CD4-positive, alpha-beta memory T cell (primary cell): Measurements from ENCODE around the gene PLCB1. TPM values are rescaled to one million over a fixed set of nuclear protein-coding genes. Genes with fewer than 3 reads are reported as not detected.

Experiments
- CTCF ChIA-PET: fragments of 350-600 bp; sonication (Branson Sonifier 250); formaldehyde crosslinking; loops from one replicate; lab custom pipeline; 2021; ENCODE audit warnings: inconsistent platforms; ENCODE audit not compliant: partially characterized antibody; lab: Charles Lee
- POLR2A ChIA-PET: fragments of 350-600 bp; sonication (Branson Sonifier 250); formaldehyde crosslinking; loops from one replicate; lab custom pipeline; 2021; ENCODE audit not compliant: partially characterized antibody; lab: Charles Lee
- DNase-seq, 5 donors: peaks; one replicate each; pipeline versions ENCODE4 v3.0.0 to v3.0.0-alpha.2; 2020 to 2022; ENCODE audit warnings: mixed read lengths in 1 of 5
- H3K27ac ChIP-seq: one replicate; pipeline ENCODE4 v1.7.0; 2013; ENCODE audit warnings: low read depth, low read length
- H3K27me3 ChIP-seq: 2 replicates; pipeline ENCODE4 v1.7.0; 2013; ENCODE audit warnings: mild to moderate bottlenecking, low read length, moderate library complexity; ENCODE audit not compliant: insufficient read depth
- H3K36me3 ChIP-seq: 2 replicates; pipeline ENCODE4 v1.7.0; 2013; ENCODE audit warnings: mild to moderate bottlenecking, low read length, moderate library complexity; ENCODE audit not compliant: insufficient read depth
- H3K4me1 ChIP-seq: 2 replicates; pipeline ENCODE4 v1.7.0; 2013; ENCODE audit warnings: mild to moderate bottlenecking, low read length, moderate library complexity; ENCODE audit not compliant: insufficient read depth
- H3K4me3 ChIP-seq, 2 donors: one replicate each; pipeline ENCODE4 v1.7.0; 2013; ENCODE audit warnings: low read length in 2 of 2, mild to moderate bottlenecking in 1 of 2
- H3K9me3 ChIP-seq, 2 donors: one replicate each; pipeline ENCODE4 v1.7.0; 2013; ENCODE audit warnings: low read length in 2 of 2, control low read depth in 1 of 2; ENCODE audit not compliant: control insufficient read depth in 1 of 2
- H3K27ac Mint-ChIP-seq, 7 donors: one replicate each; pipeline ENCODE4 v1.8.0; 2020 to 2021; ENCODE audit warnings: mixed read lengths in 7 of 7, mild to moderate bottlenecking in 6 of 7, inconsistent platforms in 3 of 7, moderate library complexity in 3 of 7
- H3K27me3 Mint-ChIP-seq, 2 donors: one replicate each; pipeline ENCODE4 v1.8.0; 2020 to 2021; ENCODE audit warnings: mixed read lengths in 2 of 2
- H3K36me3 Mint-ChIP-seq, 2 donors: one replicate each; pipeline ENCODE4 v1.8.0; 2020 to 2021; ENCODE audit warnings: mixed read lengths in 2 of 2, inconsistent platforms in 1 of 2, mild to moderate bottlenecking in 1 of 2
- H3K4me1 Mint-ChIP-seq, 4 donors: one replicate each; pipeline ENCODE4 v1.8.0; 2020 to 2021; ENCODE audit warnings: mixed read lengths in 4 of 4, mild to moderate bottlenecking in 1 of 4
- H3K4me3 Mint-ChIP-seq, 8 donors: one replicate each; pipeline ENCODE4 v1.8.0; 2020 to 2021; ENCODE audit warnings: mixed read lengths in 8 of 8, mild to moderate bottlenecking in 7 of 8, moderate library complexity in 6 of 8, inconsistent platforms in 3 of 8
- H3K9me3 Mint-ChIP-seq, 8 donors: one replicate each; pipeline ENCODE4 v1.8.0; 2020 to 2021; ENCODE audit warnings: mixed read lengths in 8 of 8, mild to moderate bottlenecking in 5 of 8, inconsistent platforms in 3 of 8, moderate library complexity in 1 of 8
- intact Hi-C: fragments of 100-400 bp; cut with micrococcal nuclease; formaldehyde crosslinking; loops from one replicate; pipeline ENCODE4 v1.15.1; 2023
- polyA plus RNA-seq, 2 donors: library from polyadenylated mRNA; unstranded; fragments of 300-500 nt; fragmentation: Illumina TruSeq; gene quantifications; one replicate each; pipeline ENCODE4 v1.2.3, GENCODE V29; 2021
- total RNA-seq, 2 experiments: library from RNA; stranded (reverse); gene quantifications; one replicate each; pipeline ENCODE4 v1.2.3, GENCODE V29; 2021

PLCB1 gene
- total and polyA plus RNA-seq, 4 experiments from 2014 or later, result 5.5 to 9.6 (median 8.2) TPM

DNA sequence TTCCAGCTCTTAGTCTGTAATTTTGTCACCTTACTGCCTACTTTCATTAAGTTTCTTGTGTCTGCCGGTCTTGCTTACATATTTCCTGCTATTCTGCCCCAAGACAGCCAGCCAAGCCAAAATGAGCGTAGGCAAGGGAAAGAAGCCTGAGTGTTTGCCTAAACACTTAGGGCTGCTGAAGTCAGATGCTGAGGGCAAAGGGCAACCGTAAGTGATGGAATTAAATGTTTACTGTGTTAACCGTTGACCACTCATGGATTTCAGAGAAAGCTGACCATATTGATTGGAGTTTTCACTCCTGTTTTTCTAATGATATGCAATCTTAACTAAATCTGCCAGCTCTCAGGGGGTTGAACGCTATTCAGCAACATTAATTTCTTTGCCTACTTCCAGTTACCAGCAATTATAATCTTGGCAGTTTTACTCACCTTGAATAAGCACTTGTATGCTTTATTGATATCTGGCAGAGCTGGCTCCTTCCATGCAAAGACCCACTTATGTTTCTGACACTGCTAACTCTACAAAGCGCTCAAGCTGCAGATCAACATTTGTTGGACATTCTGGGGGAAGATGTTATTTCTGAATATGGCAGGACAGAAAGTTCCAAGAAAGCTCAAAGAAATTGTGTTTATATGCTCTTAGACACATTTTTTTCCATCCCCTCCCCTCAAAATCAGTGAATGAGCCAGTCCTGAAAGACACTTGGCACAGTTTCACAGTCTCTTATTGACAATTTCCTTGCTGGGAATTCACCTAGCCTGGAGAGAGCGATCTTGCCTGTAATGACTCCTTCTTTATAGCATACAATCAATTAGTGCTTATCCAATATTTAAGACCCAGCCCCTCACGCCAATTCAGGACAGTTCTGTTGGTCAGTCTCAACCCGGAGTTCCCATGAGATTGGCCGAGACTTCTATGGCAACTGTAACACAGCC is 183.8 kb downstream of the PLCB1 start:
- H3K4me3 Mint-ChIP-seq, result no peak overlapping the region
- intact Hi-C loops, result no loop called here

DNA sequence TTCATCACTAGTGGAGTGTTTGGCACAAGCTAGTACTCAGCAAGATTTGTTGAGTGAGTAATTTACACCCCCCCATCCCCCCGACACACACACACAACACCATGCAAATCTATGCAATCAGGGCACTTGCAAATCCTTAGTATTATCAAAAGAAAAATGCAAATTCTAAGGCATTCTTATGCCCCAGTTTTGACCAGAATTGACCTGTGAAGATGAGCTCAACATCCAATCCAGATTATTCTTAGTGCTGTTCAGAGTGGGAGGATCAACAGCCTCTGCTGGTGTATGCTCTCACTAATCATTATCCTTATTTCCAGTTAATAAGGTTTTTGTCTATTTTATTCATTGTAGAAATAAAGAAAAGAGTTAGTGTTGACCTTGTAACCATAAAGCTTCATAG is 185.4 kb downstream of the PLCB1 start:
- intact Hi-C loops, result no loop called here

More for the DNA sequence above, 183.8 kb downstream of the PLCB1 start:
- Histone ChIP-seq H3K4me3 (no peak overlapping the region), H3K9me3 (no peaks in the 10 kb centered on the region), H3K27ac (no peak overlapping the region), H3K27me3 (no peaks in the 10 kb centered on the region), H3K4me1 (no peaks in the 10 kb centered on the region), H3K36me3 (no peaks in the 10 kb centered on the region)
- H3K27ac Mint-ChIP-seq, result no peak overlapping the region
- no peaks in the 10 kb centered on the region for H3K4me1 Mint-ChIP-seq
- H3K27me3 Mint-ChIP-seq, result peaks cover 0 to 2% of the 10 kb centered on the region in 2 donors
- no peaks in the 10 kb centered on the region for H3K9me3 Mint-ChIP-seq
- ChIA-PET CTCF (no interaction called here), POLR2A (no interaction called here)
- no peak for DNase-seq
- H3K36me3 Mint-ChIP-seq, result no peaks in the 10 kb centered on the region

GRCh38 chr20:8318965-8319625 is 187.0 kb downstream of the PLCB1 start:
- H3K4me1 ChIP-seq, result no peaks in the 10 kb centered on the region
- no peaks in the 10 kb centered on the region for H3K36me3 ChIP-seq
- no peak overlapping the region for H3K4me3 Mint-ChIP-seq
- H3K9me3 ChIP-seq, result no peaks in the 10 kb centered on the region
- H3K4me3 ChIP-seq, result no peak overlapping the region
- peaks cover 0 to 2% of the 10 kb centered on the region in 2 donors for H3K27me3 Mint-ChIP-seq
- POLR2A ChIA-PET, result no interaction called here
- no peak overlapping the region for H3K27ac ChIP-seq
- CTCF ChIA-PET, result interaction anchor here (0.9 to 1.5 kb wide), 3 partner anchors 12 to 69 kb away, joined by 3 to 4 read pairs (median 3); no protein-coding TSS in a partner anchor
- H3K27ac Mint-ChIP-seq, result no peak overlapping the region
- H3K9me3 Mint-ChIP-seq, result no peaks in the 10 kb centered on the region
- no peaks in the 10 kb centered on the region for H3K36me3 Mint-ChIP-seq
- intact Hi-C loops, result no loop called here
- DNase-seq, result no peak
- H3K27me3 ChIP-seq, result no peaks in the 10 kb centered on the region
- no peaks in the 10 kb centered on the region for H3K4me1 Mint-ChIP-seq

More for the DNA sequence above, 185.4 kb downstream of the PLCB1 start:
- POLR2A ChIA-PET, result no interaction called here
- Mint-ChIP-seq H3K4me1 (no peaks in the 10 kb centered on the region), H3K36me3 (no peaks in the 10 kb centered on the region), H3K27ac (no peak overlapping the region), H3K4me3 (no peak overlapping the region), H3K9me3 (no peaks in the 10 kb centered on the region), H3K27me3 (peaks cover 0 to 2% of the 10 kb centered on the region in 2 donors)
- H3K27ac ChIP-seq, result no peak overlapping the region
- CTCF ChIA-PET, result interaction anchor here (0.8 kb wide), 1 partner anchor 9 kb away, joined by 3 read pairs; no protein-coding TSS in a partner anchor
- no peaks in the 10 kb centered on the region for H3K27me3 ChIP-seq
- H3K36me3 ChIP-seq, result no peaks in the 10 kb centered on the region
- no peak for DNase-seq
- H3K4me1 ChIP-seq, result no peaks in the 10 kb centered on the region
- no peak overlapping the region for H3K4me3 ChIP-seq
- no peaks in the 10 kb centered on the region for H3K9me3 ChIP-seq

- no peaks in the 10 kb centered on the region for H3K4me1 ChIP-seq
- Mint-ChIP-seq H3K27ac (no peak overlapping the region), H3K36me3 (no peaks in the 10 kb centered on the region), H3K9me3 (no peaks in the 10 kb centered on the region), H3K27me3 (peaks cover 0 to 2% of the 10 kb centered on the region in 2 donors), H3K4me3 (no peak overlapping the region), H3K4me1 (no peaks in the 10 kb centered on the region)
- DNase-seq, result no peak
- H3K9me3 ChIP-seq, result no peaks in the 10 kb centered on the region
- H3K4me3 ChIP-seq, result no peak overlapping the region
- no peaks in the 10 kb centered on the region for H3K36me3 ChIP-seq
- no peak overlapping the region for H3K27ac ChIP-seq
- CTCF ChIA-PET, result interaction anchor here (0.9 kb wide), 1 partner anchor 68 kb away, joined by 3 read pairs; no protein-coding TSS in a partner anchor
- POLR2A ChIA-PET, result no interaction called here
- intact Hi-C loops, result no loop called here
- H3K27me3 ChIP-seq, result no peaks in the 10 kb centered on the region
Measured at GRCh38 chr20:8320306-8320705, 188.2 kb downstream of the PLCB1 start.

DNA sequence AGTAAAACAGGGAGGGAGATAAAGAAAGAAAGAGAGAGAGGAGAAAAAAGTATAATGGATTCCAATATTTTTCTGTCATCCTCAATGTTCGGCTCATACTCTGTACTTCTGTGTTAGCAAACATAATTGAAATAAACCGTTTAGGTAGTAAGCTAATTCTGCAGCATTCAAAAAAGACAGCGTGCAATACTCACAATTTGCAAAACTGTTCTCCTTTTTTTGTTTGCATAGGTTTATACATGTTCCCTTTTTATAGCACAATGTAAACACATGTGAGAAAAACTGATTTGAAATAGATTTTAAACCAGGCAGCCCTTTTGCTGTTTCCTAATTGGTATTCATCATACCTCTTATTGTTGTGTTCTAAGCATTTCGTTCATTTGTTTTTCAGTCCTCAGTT is 188.9 kb downstream of the PLCB1 start:
- no peaks in the 10 kb centered on the region for H3K9me3 ChIP-seq
- Mint-ChIP-seq H3K27ac (no peak overlapping the region), H3K9me3 (no peaks in the 10 kb centered on the region), H3K27me3 (peaks cover 0 to 2% of the 10 kb centered on the region in 2 donors), H3K36me3 (no peaks in the 10 kb centered on the region), H3K4me1 (no peaks in the 10 kb centered on the region), H3K4me3 (no peak overlapping the region)
- ChIA-PET CTCF (no interaction called here), POLR2A (no interaction called here)
- H3K36me3 ChIP-seq, result no peaks in the 10 kb centered on the region
- DNase-seq, result no peak
- no peak overlapping the region for H3K4me3 ChIP-seq
- H3K4me1 ChIP-seq, result no peaks in the 10 kb centered on the region
- no peaks in the 10 kb centered on the region for H3K27me3 ChIP-seq
- H3K27ac ChIP-seq, result no peak overlapping the region
- intact Hi-C loops, result no loop called here

GRCh38 chr20:8322662-8323217 is 190.7 kb downstream of the PLCB1 start:
- H3K27me3 Mint-ChIP-seq, result peaks cover 0 to 2% of the 10 kb centered on the region in 2 donors
- intact Hi-C loops, result no loop called here
- no peaks in the 10 kb centered on the region for H3K4me1 Mint-ChIP-seq

DNA sequence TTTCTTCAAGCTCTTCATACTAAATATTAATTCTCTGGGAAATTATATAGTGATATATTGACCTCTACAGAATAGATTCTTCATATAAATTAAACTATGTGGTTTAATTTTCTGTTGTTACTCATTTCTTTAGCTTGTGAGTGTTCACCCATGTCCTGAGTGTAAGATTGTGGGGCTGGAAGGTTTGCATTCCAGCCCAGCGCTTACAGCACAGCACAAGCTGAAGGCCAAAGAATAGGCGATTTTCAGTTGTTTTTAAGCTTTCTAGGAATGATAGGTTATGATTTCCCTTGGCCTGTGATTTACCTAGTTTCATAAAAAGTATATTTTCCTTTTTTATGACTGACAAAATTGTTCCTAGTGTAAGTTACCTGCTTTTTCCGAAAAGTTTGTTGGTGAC is 194.1 kb downstream of the PLCB1 start:
- no peaks in the 10 kb centered on the region for H3K36me3 Mint-ChIP-seq
- CTCF ChIA-PET, result interaction anchor here (1.7 kb wide), 1 partner anchor 22 kb away, joined by 4 read pairs; no protein-coding TSS in a partner anchor
- no peak overlapping the region for H3K27ac ChIP-seq
- no peaks in the 10 kb centered on the region for H3K9me3 Mint-ChIP-seq
- no peak overlapping the region for H3K27ac Mint-ChIP-seq
- POLR2A ChIA-PET, result no interaction called here
- no peaks in the 10 kb centered on the region for H3K4me1 Mint-ChIP-seq
- H3K27me3 Mint-ChIP-seq, result no peaks in the 10 kb centered on the region
- intact Hi-C loops, result no loop called here
- no peak overlapping the region for H3K4me3 Mint-ChIP-seq
- no peaks in the 10 kb centered on the region for H3K27me3 ChIP-seq
- H3K9me3 ChIP-seq, result no peaks in the 10 kb centered on the region
- DNase-seq, result no peak
- no peaks in the 10 kb centered on the region for H3K4me1 ChIP-seq
- no peaks in the 10 kb centered on the region for H3K36me3 ChIP-seq
- no peak overlapping the region for H3K4me3 ChIP-seq

More at GRCh38 chr20:8322662-8323217, 190.7 kb downstream of the PLCB1 start:
- Histone ChIP-seq H3K36me3 (no peaks in the 10 kb centered on the region), H3K27ac (no peak overlapping the region), H3K9me3 (no peaks in the 10 kb centered on the region), H3K27me3 (no peaks in the 10 kb centered on the region), H3K4me3 (no peak overlapping the region), H3K4me1 (no peaks in the 10 kb centered on the region)
- Mint-ChIP-seq H3K36me3 (no peaks in the 10 kb centered on the region), H3K4me3 (no peak overlapping the region), H3K27ac (no peak overlapping the region), H3K9me3 (no peaks in the 10 kb centered on the region)
- ChIA-PET CTCF (no interaction called here), POLR2A (interaction anchor here (0.6 kb wide), 1 partner anchor 110 kb away, joined by 3 read pairs; no protein-coding TSS in a partner anchor)
- no peak for DNase-seq
